Caco-2 (cell line): ENCODE data around the gene IQUB. TPM values are rescaled to one million over a fixed set of nuclear protein-coding genes. Genes with fewer than 3 reads are reported as not detected.
"Not testable (repeated sequence)": the region's sequence is repeated elsewhere in the genome, so short reads cannot be mapped to it uniquely, and the experiment has no call there.

Source experiments
- BruUV-seq: library from RNA; stranded (reverse); fragments of 400-500 nt; replicated peaks from 2 replicates; lab custom pipeline; 2021; lab: Mats Ljungman, UMichigan
- CTCF ChIA-PET: fragments of 300-600 bp; sonication (Branson Sonifier 250); formaldehyde crosslinking; loops from one replicate; lab custom pipeline; 2022; ENCODE audit warnings: antibody characterized with exemption; lab: Charles Lee
- POLR2A ChIA-PET: fragments of 300-600 bp; sonication (Branson Sonifier 250); formaldehyde crosslinking; loops from one replicate; lab custom pipeline; 2022; ENCODE audit warnings: antibody characterized with exemption; lab: Charles Lee
- DNase-seq, 2 experiments: peaks; one replicate each; pipeline versions ENCODE4 v3.0.0 to v3.0.0-alpha.2; 2020 to 2022
- H3K27me3 ChIP-seq: replicated peaks from 2 replicates; pipeline ENCODE4 v1.6.0; 2011; ENCODE audit warnings: low read length; ENCODE audit not compliant: control insufficient read depth, insufficient read depth
- H3K36me3 ChIP-seq: 2 replicates; pipeline ENCODE4 v1.5.1; 2011; ENCODE audit warnings: low read length; ENCODE audit not compliant: control insufficient read depth, insufficient read depth
- H3K4me1 ChIP-seq: fragments of 250-450 bp; sonication (Bioruptor Pico); 2 replicates; pipeline ENCODE4 v1.5.1; 2020; ENCODE audit warnings: mild to moderate bottlenecking
- H3K4me3 ChIP-seq: 2 replicates; pipeline ENCODE4 v1.5.1; 2011; ENCODE audit warnings: low read depth, mild to moderate bottlenecking, control low read depth, low read length
- H3K9me3 ChIP-seq: fragments of 250-450 bp; sonication (Bioruptor Pico); 2 replicates; pipeline ENCODE4 v1.5.1; 2020; ENCODE audit warnings: mild to moderate bottlenecking, moderate library complexity
- H3K27ac Mint-ChIP-seq: one replicate; pipeline ENCODE4 v1.8.0; 2022; ENCODE audit warnings: mixed read lengths; ENCODE audit not compliant: unreplicated experiment
- H3K27me3 Mint-ChIP-seq: one replicate; pipeline ENCODE4 v1.8.0; 2022; ENCODE audit warnings: mixed read lengths; ENCODE audit not compliant: insufficient read depth, unreplicated experiment
- H3K36me3 Mint-ChIP-seq: one replicate; pipeline ENCODE4 v1.8.0; 2022; ENCODE audit warnings: mild to moderate bottlenecking, mixed read lengths; ENCODE audit not compliant: insufficient read depth, unreplicated experiment
- H3K4me1 Mint-ChIP-seq: one replicate; pipeline ENCODE4 v1.8.0; 2022; ENCODE audit warnings: low read depth, mixed read lengths; ENCODE audit not compliant: unreplicated experiment
- H3K4me3 Mint-ChIP-seq: one replicate; pipeline ENCODE4 v1.8.0; 2022; ENCODE audit warnings: mild to moderate bottlenecking, moderate library complexity, mixed read lengths; ENCODE audit not compliant: unreplicated experiment
- H3K9me3 Mint-ChIP-seq: one replicate; pipeline ENCODE4 v1.8.0; 2022; ENCODE audit warnings: mixed read lengths; ENCODE audit not compliant: unreplicated experiment
- CTCF ChIP-seq, 2 experiments: fragments of 200-600 bp in 1 of 2; IDR thresholded peaks; 1 replicate in 1 of 2; 2 replicates in 1 of 2; pipeline versions ENCODE4 v1.5.1 to v1.8.0; 2011 to 2022; ENCODE audit warnings: antibody characterized with exemption in 1 of 2, control low read depth in 1 of 2, inconsistent platforms in 1 of 2, low read depth in 1 of 2, low read length in 1 of 2, mild to moderate bottlenecking in 1 of 2, moderate library complexity in 1 of 2; ENCODE audit not compliant: insufficient read depth in 1 of 2, severe bottlenecking in 1 of 2, unreplicated experiment in 1 of 2
- intact Hi-C: fragments of 100-400 bp; cut with micrococcal nuclease; formaldehyde crosslinking; loops from one replicate; pipeline ENCODE4 v1.10.0; 2022; ENCODE audit not compliant: unreplicated experiment
- total RNA-seq: library from RNA; stranded (reverse); gene quantifications from 2 replicates; pipeline ENCODE4 v1.2.3, GENCODE V29; 2022

Gene IQUB
- total RNA-seq, 1 experiment from 2014 or later, result 0.39 TPM

- Mint-ChIP-seq H3K9me3 (no peaks in the 10 kb centered on the region), H3K4me1 (no peaks in the 10 kb centered on the region), H3K27me3 (no peaks in the 10 kb centered on the region), H3K36me3 (no peaks in the 10 kb centered on the region), H3K4me3 (peak overlapping the region; percentile 77), H3K27ac (peak overlapping the region; percentile 81)
- no peak for TF ChIP-seq CTCF (IDR thresholded peaks at IDR 0.05; ENCODE audit: insufficient read depth in 1 of 2, low read depth in 1 of 2, low read length in 1 of 2, severe bottlenecking in 1 of 2, unreplicated experiment in 1 of 2)
- Histone ChIP-seq H3K4me1 (peaks cover 6% of the 10 kb centered on the region), H3K9me3 (no peaks in the 10 kb centered on the region), H3K27me3 (no peaks in the 10 kb centered on the region), H3K4me3 (peak overlapping the region; percentile 35), H3K36me3 (no peaks in the 10 kb centered on the region)
- ChIA-PET CTCF (interaction anchor here (1.2 kb wide), 1 partner anchor 34 kb away, joined by 4 read pairs; no protein-coding TSS in a partner anchor), POLR2A (no interaction called here)
- no TSS peak for BruUV-seq
- intact Hi-C loops, result no loop called here
- no peak for DNase-seq
These were observed 6.1 kb downstream of the IQUB start for GRCh38 chr7:123528265-123528664.

- POLR2A ChIA-PET, H3K36me3 Mint-ChIP-seq, BruUV-seq, H3K27me3 ChIP-seq, intact Hi-C loops, H3K4me1 Mint-ChIP-seq, H3K4me1 ChIP-seq, H3K36me3 ChIP-seq, H3K9me3 ChIP-seq, H3K9me3 Mint-ChIP-seq, H3K27me3 Mint-ChIP-seq: not testable (repeated sequence)
- Mint-ChIP-seq H3K4me3 (peak overlapping the region; percentile 77), H3K27ac (peak overlapping the region; percentile 81)
- CTCF ChIA-PET, result interaction anchor here (1.2 kb wide), 1 partner anchor 34 kb away, joined by 4 read pairs; no protein-coding TSS in a partner anchor
- peak in 1 of 2 experiments; percentile 36 for DNase-seq
- peak overlapping the region; percentile 41 for H3K4me3 ChIP-seq
These were observed 6.6 kb downstream of the IQUB start for GRCh38 chr7:123527712-123528225.

GRCh38 chr7:123526533-123526932 is 7.9 kb downstream of the IQUB start:
- H3K27me3 Mint-ChIP-seq, POLR2A ChIA-PET, H3K9me3 Mint-ChIP-seq, H3K4me1 Mint-ChIP-seq, H3K27ac Mint-ChIP-seq, H3K4me3 Mint-ChIP-seq, H3K4me3 ChIP-seq, CTCF ChIA-PET, H3K36me3 ChIP-seq, intact Hi-C loops, BruUV-seq, DNase-seq, H3K4me1 ChIP-seq, H3K36me3 Mint-ChIP-seq, H3K9me3 ChIP-seq, H3K27me3 ChIP-seq: not testable (repeated sequence)

- no peak for TF ChIP-seq CTCF (IDR thresholded peaks at IDR 0.05; ENCODE audit: insufficient read depth in 1 of 2, low read depth in 1 of 2, low read length in 1 of 2, severe bottlenecking in 1 of 2, unreplicated experiment in 1 of 2)
- H3K4me3 Mint-ChIP-seq, result no peak overlapping the region
- BruUV-seq, result no TSS peak
- peak; percentile 46 to 62 for DNase-seq
- H3K27me3 ChIP-seq, result no peaks in the 10 kb centered on the region
- intact Hi-C loops, result no loop called here
- no peaks in the 10 kb centered on the region for H3K9me3 Mint-ChIP-seq
- H3K4me1 ChIP-seq, result peaks cover 3% of the 10 kb centered on the region; the same call in 1 of the 2 replicates
- no peaks in the 10 kb centered on the region for H3K4me1 Mint-ChIP-seq
- ChIA-PET CTCF (no interaction called here), POLR2A (interaction anchor here (0.6 kb wide), 1 partner anchor 12 kb away, joined by 3 read pairs; the partner anchor contains the start of gene IQUB)
- H3K9me3 ChIP-seq, result no peaks in the 10 kb centered on the region; the same call in 1 of the 2 replicates
- H3K36me3 Mint-ChIP-seq, result no peaks in the 10 kb centered on the region
- H3K27me3 Mint-ChIP-seq, result peaks cover 2% of the 10 kb centered on the region
- no peak overlapping the region for H3K4me3 ChIP-seq
- no peaks in the 10 kb centered on the region for H3K36me3 ChIP-seq
- H3K27ac Mint-ChIP-seq, result no peak overlapping the region
These were observed 12.3 kb downstream of the IQUB start for GRCh38 chr7:123522066-123522465.
